Neural progenitor cell (in vitro differentiated cells): ENCODE results near the gene NLRC3. TPM values are rescaled to one million over a fixed set of nuclear protein-coding genes. Genes with fewer than 3 reads are reported as not detected.

Experiments
- DNase-seq: peaks from one replicate; pipeline ENCODE4 v3.0.0-alpha.2; 2016; ENCODE audit warnings: low spot score
- H2AFZ ChIP-seq: fragments of 200-600 bp; sonication (generic); replicated peaks from 2 replicates; pipeline ENCODE4 v1.6.1; 2016; ENCODE audit warnings: antibody characterized with exemption
- H3F3A ChIP-seq: fragments of 200-600 bp; sonication (generic); 2 replicates; pipeline ENCODE4 v1.6.1; 2016; ENCODE audit warnings: antibody characterized with exemption, low read depth
- H3K27ac ChIP-seq: fragments of 200-600 bp; sonication (generic); 2 replicates; pipeline ENCODE4 v1.5.1; 2016; ENCODE audit warnings: mild to moderate bottlenecking
- H3K27me3 ChIP-seq: fragments of 200-600 bp; sonication (generic); 2 replicates; pipeline ENCODE4 v1.6.1; 2016; ENCODE audit warnings: mild to moderate bottlenecking, moderate library complexity
- H3K36me3 ChIP-seq: fragments of 200-600 bp; sonication (generic); 2 replicates; pipeline ENCODE4 v1.5.1; 2016
- H3K4me1 ChIP-seq: fragments of 200-600 bp; sonication (generic); 2 replicates; pipeline ENCODE4 v1.6.1; 2016; ENCODE audit warnings: mixed run types
- H3K4me2 ChIP-seq: fragments of 200-600 bp; sonication (generic); 2 replicates; pipeline ENCODE4 v1.6.1; 2016
- H3K4me3 ChIP-seq: fragments of 200-600 bp; sonication (generic); 2 replicates; pipeline ENCODE4 v1.5.1; 2016
- H3K79me2 ChIP-seq: fragments of 200-600 bp; sonication (generic); 2 replicates; pipeline ENCODE4 v1.6.1; 2016; ENCODE audit warnings: low read depth
- H3K9ac ChIP-seq: fragments of 200-600 bp; sonication (generic); 2 replicates; pipeline ENCODE4 v1.6.1; 2016
- H3K9me3 ChIP-seq: fragments of 200-600 bp; sonication (generic); 2 replicates; pipeline ENCODE4 v1.5.1; 2016; ENCODE audit warnings: low read depth
- H4K20me1 ChIP-seq: fragments of 200-600 bp; sonication (generic); 2 replicates; pipeline ENCODE4 v1.6.1; 2016; ENCODE audit warnings: low read depth
- H3K27ac Mint-ChIP-seq: 3 replicates; pipeline ENCODE4 v1.8.0; 2021; ENCODE audit warnings: mixed read lengths
- H3K27me3 Mint-ChIP-seq: 2 replicates; pipeline ENCODE4 v1.8.0; 2022; ENCODE audit warnings: low read depth, mild to moderate bottlenecking, inconsistent platforms, moderate library complexity, mixed read lengths; ENCODE audit not compliant: insufficient read depth
- H3K36me3 Mint-ChIP-seq: 3 replicates; pipeline ENCODE4 v1.8.0; 2021; ENCODE audit warnings: mixed read lengths
- H3K4me1 Mint-ChIP-seq: 3 replicates; pipeline ENCODE4 v1.8.0; 2021; ENCODE audit warnings: mixed read lengths
- H3K4me3 Mint-ChIP-seq: 3 replicates; pipeline ENCODE4 v1.8.0; 2021; ENCODE audit warnings: mild to moderate bottlenecking, moderate library complexity, mixed read lengths
- H3K9me3 Mint-ChIP-seq: 3 replicates; pipeline ENCODE4 v1.8.0; 2020; ENCODE audit warnings: mixed read lengths
- CTCF ChIP-seq: fragments of 200-600 bp; sonication (generic); IDR thresholded peaks from 2 replicates; pipeline ENCODE4 v1.5.1; 2017; ENCODE audit warnings: antibody characterized with exemption, mild to moderate bottlenecking
- EZH2 ChIP-seq: fragments of 200-600 bp; sonication (generic); IDR thresholded peaks from 2 replicates; pipeline ENCODE4 v1.6.1; 2017; ENCODE audit warnings: antibody characterized with exemption, mild to moderate bottlenecking, moderate library complexity
- EZH2phosphoT487 ChIP-seq: fragments of 200-600 bp; sonication (generic); IDR thresholded peaks from 2 replicates; pipeline ENCODE4 v1.6.1; 2017; ENCODE audit warnings: antibody characterized with exemption
- total RNA-seq: library from RNA; depleted of rRNA; stranded (reverse); fragments of >200 nt; gene quantifications from 2 replicates; pipeline ENCODE4 v1.2.3, GENCODE V29; 2015; ENCODE audit warnings: low replicate concordance

The NLRC3 gene
- total RNA-seq, 1 donor from 2014 or later, result not detected

GRCh38 chr16:3599922-3600321 lies 22.7 kb upstream of the NLRC3 start:
- H3K36me3 ChIP-seq, result no peaks in the 10 kb centered on the region
- H3F3A ChIP-seq, result no peaks in the 10 kb centered on the region
- no peak overlapping the region for H3K27ac ChIP-seq
- H3K27me3 ChIP-seq, result no peaks in the 10 kb centered on the region
- H3K27me3 Mint-ChIP-seq, result no peaks in the 10 kb centered on the region
- H3K9ac ChIP-seq, result no peak overlapping the region
- H3K4me3 ChIP-seq, result no peak overlapping the region
- DNase-seq, result no peak
- H4K20me1 ChIP-seq, result no peaks in the 10 kb centered on the region
- no peak overlapping the region for H3K27ac Mint-ChIP-seq
- peaks cover 17% of the 10 kb centered on the region for H3K9me3 Mint-ChIP-seq
- H3K36me3 Mint-ChIP-seq, result peaks cover 53% of the 10 kb centered on the region
- no peaks in the 10 kb centered on the region for H3K9me3 ChIP-seq
- H3K4me1 Mint-ChIP-seq, result no peaks in the 10 kb centered on the region
- no peak overlapping the region for H2AFZ ChIP-seq
- no peaks in the 10 kb centered on the region for H3K4me1 ChIP-seq
- no peak for TF ChIP-seq CTCF
- no peak for TF ChIP-seq EZH2phosphoT487
- no peak for TF ChIP-seq EZH2
- no peak overlapping the region for H3K4me3 Mint-ChIP-seq
- H3K4me2 ChIP-seq, result no peak overlapping the region
- no peaks in the 10 kb centered on the region for H3K79me2 ChIP-seq

DNA sequence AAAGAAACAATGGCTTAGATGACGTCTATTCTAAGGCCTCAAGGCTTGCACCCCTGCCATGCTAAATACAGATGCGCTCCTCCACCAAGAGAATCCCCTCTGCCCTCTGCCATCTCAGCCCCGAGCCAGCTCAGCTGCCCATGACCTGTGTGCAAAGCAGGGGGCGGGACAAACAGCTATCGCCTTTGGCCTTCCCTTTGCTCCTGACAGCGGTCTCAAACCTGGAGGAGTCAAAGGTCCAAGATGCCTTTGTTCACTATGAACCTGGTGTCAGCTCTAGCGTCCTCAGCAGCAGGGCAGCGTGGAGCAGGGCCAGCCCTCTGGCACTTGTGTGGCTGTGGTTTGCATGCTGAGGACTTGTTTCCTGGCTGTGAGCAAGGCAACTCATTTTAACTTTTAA lies 21.9 kb upstream of the NLRC3 start:
- H3K9me3 Mint-ChIP-seq, result peaks cover 17% of the 10 kb centered on the region
- DNase-seq, result no peak
- H3K27me3 Mint-ChIP-seq, result no peaks in the 10 kb centered on the region
- peaks cover 52% of the 10 kb centered on the region for H3K36me3 Mint-ChIP-seq
- Histone ChIP-seq H3K36me3 (no peaks in the 10 kb centered on the region), H3K27ac (no peak overlapping the region), H4K20me1 (no peaks in the 10 kb centered on the region), H3K9ac (no peak overlapping the region), H3F3A (no peaks in the 10 kb centered on the region), H3K27me3 (no peaks in the 10 kb centered on the region), H3K4me2 (no peak overlapping the region), H2AFZ (no peak overlapping the region), H3K79me2 (no peaks in the 10 kb centered on the region), H3K4me3 (no peak overlapping the region), H3K9me3 (no peaks in the 10 kb centered on the region), H3K4me1 (no peaks in the 10 kb centered on the region)
- no peak overlapping the region for H3K4me3 Mint-ChIP-seq
- H3K4me1 Mint-ChIP-seq, result no peaks in the 10 kb centered on the region
- no peak for TF ChIP-seq EZH2phosphoT487
- TF ChIP-seq EZH2, result no peak
- no peak for TF ChIP-seq CTCF
- H3K27ac Mint-ChIP-seq, result no peak overlapping the region

GRCh38 chr16:3598236-3598635 lies 21.0 kb upstream of the NLRC3 start:
- no peaks in the 10 kb centered on the region for H3K27me3 ChIP-seq
- H3K36me3 ChIP-seq, result no peaks in the 10 kb centered on the region
- TF ChIP-seq EZH2phosphoT487 (no peak), CTCF (no peak), EZH2 (no peak)
- no peaks in the 10 kb centered on the region for H3K4me1 Mint-ChIP-seq
- H3K9ac ChIP-seq, result no peak overlapping the region
- no peak overlapping the region for H3K4me3 ChIP-seq
- H3K27ac ChIP-seq, result no peak overlapping the region
- no peak overlapping the region for H3K4me3 Mint-ChIP-seq
- peaks cover 17% of the 10 kb centered on the region for H3K9me3 Mint-ChIP-seq
- no peaks in the 10 kb centered on the region for H3K79me2 ChIP-seq
- H4K20me1 ChIP-seq, result no peaks in the 10 kb centered on the region
- DNase-seq, result no peak
- peaks cover 48% of the 10 kb centered on the region for H3K36me3 Mint-ChIP-seq
- H3F3A ChIP-seq, result no peaks in the 10 kb centered on the region
- H3K4me2 ChIP-seq, result no peak overlapping the region
- no peaks in the 10 kb centered on the region for H3K27me3 Mint-ChIP-seq
- H2AFZ ChIP-seq, result no peak overlapping the region
- no peak overlapping the region for H3K27ac Mint-ChIP-seq
- H3K4me1 ChIP-seq, result no peaks in the 10 kb centered on the region
- no peaks in the 10 kb centered on the region for H3K9me3 ChIP-seq

DNA sequence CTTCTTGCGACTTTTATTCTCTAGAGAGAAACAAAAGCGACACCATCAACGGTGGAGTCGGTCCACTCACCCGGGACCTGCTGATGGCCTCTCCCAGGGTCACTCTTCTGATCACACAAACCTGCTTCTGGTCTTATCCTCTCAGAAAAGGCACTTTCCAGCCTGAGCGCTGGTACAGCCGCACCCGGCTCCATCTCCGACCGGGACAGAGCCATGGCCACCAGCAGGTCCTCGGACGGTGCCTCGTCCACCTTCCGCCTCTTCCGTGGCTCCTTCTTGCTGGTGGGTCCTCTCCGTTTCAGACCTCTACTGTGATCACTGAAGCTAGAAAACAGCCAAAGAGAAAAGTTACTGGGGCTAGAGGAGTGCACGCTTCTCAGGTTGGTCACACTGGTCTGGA lies 20.5 kb upstream of the NLRC3 start:
- H3K36me3 ChIP-seq, result no peaks in the 10 kb centered on the region
- no peaks in the 10 kb centered on the region for H3K4me1 ChIP-seq
- H3K9me3 ChIP-seq, result no peaks in the 10 kb centered on the region
- no peak overlapping the region for H3K4me2 ChIP-seq
- DNase-seq, result no peak
- no peaks in the 10 kb centered on the region for H4K20me1 ChIP-seq
- H3K4me3 ChIP-seq, result no peak overlapping the region
- no peak overlapping the region for H3K27ac ChIP-seq
- no peak overlapping the region for H3K27ac Mint-ChIP-seq
- H3K27me3 ChIP-seq, result no peaks in the 10 kb centered on the region
- no peak overlapping the region for H2AFZ ChIP-seq
- H3K79me2 ChIP-seq, result no peaks in the 10 kb centered on the region
- TF ChIP-seq EZH2 (no peak), CTCF (no peak), EZH2phosphoT487 (no peak)
- H3K4me3 Mint-ChIP-seq, result no peak overlapping the region
- H3K4me1 Mint-ChIP-seq, result no peaks in the 10 kb centered on the region
- H3F3A ChIP-seq, result no peaks in the 10 kb centered on the region
- no peak overlapping the region for H3K9ac ChIP-seq
- peaks cover 46% of the 10 kb centered on the region for H3K36me3 Mint-ChIP-seq
- no peaks in the 10 kb centered on the region for H3K27me3 Mint-ChIP-seq
- H3K9me3 Mint-ChIP-seq, result peaks cover 17% of the 10 kb centered on the region
